Fibroblast of skin of right biceps (primary cell): ENCODE results near the gene EDC3.
"Not testable (repeated sequence)": the region's sequence is repeated elsewhere in the genome, so short reads cannot be mapped to it uniquely, and the experiment has no call there.

ENCODE experiments used
- DNase-seq: peaks from one replicate; pipeline ENCODE4 v3.0.0-alpha.2; 2013

The EDC3 gene

GRCh38 chr15:74646480-74646879, 49.3 kb downstream of the EDC3 start:
- DNase-seq: no peak

DNA sequence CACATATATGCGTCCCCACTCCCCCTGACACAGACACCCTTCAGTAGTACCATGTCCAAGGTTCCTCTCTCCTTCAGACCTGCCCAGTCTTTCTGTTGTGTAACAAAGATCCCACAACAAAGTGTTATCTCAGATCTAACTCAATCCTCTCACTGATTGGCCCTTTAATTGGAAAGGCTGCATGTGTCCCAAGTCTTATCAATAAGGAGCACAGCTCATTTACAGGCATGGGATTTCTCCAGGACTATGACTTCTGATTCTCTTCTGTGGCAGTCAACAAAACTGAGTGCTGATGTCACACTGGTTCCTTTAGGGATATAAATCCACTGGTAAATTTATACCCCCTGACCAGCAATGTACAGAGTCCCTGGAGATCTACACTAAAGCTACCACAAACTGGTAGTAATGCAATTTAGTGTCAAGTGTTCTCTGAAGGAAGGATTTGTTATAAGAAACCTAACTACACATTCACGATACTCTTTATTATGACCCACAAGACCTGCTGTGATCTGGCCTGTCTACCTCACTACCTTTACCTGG, 52.1 kb downstream of the EDC3 start:
- DNase-seq: no peak

DNA sequence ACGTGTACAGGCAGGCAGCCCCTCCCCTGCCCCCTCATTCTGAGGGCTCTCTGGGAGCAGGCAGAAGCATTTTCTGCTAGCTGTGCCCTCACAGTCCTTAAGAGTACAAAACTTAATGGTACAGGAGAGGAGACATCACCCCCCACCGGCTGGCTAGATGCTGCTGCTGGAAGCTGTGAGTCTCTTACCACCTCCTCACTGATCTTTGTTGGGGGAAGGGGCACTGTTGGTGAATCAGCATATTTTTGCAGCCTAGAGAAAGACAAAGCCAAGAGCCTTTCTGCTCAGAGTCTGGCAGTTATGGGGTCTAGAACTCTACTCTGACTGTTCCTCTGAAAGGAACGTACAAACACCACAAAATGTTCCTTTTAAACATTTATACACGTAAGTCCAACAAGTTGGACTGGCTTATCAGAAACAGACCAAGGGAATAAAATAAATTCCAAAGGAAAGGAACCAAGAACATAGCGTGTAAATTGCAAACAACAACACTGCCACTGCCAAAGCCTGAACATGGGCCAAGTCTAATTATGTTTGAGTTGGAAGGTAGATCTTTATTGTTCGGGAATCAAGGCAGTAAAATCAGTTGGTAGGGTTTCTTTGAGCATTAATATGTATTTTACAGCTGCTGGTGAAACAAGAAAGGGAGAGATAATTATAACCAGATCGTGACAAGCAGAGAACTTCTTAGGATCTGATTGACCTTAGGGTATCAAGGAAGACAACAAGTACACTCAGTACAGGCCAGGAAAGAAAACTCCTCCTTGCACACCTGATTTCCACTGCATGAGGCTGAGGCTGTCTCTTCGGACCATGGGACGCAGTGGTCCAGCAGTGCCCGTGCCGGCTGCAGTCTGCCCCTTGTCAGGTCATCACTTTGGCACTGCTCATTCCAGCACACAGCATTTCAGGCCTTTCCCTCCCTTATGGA, 52.8 kb downstream of the EDC3 start:
- peak; percentile 80 for DNase-seq

DNA sequence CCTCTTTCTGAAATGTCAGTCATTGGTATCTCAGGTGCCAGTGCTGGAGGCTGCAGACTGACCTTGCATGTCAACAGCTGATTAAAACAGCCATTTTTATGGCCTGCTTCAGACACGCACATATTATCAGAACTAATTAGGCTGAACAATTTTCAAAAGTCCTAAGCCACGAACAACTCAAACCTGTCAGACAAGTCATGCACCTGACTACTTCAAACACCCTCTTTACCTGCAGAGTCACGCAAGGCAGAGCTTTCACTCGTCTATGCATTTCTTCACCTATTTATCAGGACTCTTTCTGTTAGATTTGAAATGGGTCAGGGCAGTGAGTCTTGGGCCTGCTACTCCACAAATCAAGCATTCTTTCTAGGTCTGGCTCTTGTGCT, 53.5 kb downstream of the EDC3 start:
- DNase-seq: no peak

DNA sequence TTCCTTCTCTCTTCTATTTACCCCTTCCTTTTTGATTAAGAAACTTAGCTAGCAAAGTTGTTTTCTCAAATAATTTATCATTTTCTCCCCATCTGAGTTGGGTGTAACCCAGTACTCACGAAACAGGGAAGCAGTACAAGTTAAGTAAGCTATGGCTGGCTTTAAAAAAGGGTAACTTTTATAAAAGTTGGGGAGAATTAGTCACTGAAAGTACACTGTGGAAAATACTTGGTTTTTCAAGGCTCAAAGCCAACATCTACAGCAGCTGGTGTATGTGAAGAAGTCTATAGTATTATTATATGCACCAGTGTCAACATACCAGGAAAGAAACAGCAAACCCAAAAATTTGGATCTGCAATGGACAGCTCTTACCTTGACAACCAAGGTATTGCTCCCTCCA, 54.7 kb downstream of the EDC3 start:
- DNase-seq: no peak

DNA sequence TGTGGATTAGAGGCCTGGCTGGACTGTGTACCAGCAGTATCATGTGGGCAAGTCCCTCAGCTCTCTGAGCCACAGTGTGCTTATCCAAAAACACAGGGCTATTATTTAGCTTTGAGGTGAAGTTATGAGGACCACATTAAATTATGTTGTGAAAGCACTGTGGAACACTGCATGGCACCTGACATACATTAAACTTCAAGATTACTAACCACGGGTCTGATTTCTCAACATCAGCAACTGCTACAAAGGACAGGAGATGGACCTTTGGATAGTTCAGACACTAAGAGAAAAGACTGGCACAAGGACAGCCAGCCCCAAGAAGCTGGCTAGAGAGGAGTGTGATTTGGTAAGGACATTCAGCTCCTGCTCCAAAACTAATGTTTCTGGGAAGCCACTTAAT, 58.8 kb downstream of the EDC3 start:
- DNase-seq: no peak

DNA sequence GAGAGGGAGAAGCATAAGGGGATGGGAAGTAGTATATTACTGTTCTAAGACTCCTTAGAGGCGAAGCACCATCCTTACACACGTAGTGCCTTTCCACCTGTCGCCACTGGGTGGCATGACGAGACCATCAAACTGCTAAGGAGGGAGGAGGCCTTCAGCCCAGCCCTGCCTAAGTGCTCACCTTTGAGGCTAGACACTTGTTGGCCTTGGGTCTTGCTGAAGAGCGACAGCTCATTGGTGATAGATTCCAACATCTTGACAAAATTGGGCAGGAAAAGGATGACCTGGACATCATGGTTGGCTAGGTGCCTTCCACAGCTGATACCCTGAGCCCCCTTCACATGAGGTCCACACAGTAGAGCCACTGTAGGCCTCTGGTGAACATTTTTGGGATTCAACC, 60.6 kb downstream of the EDC3 start:
- peak; percentile 54 for DNase-seq

GRCh38 chr15:74633781-74634180, 62.0 kb downstream of the EDC3 start:
- no peak for DNase-seq

GRCh38 chr15:74632601-74633000, 63.2 kb downstream of the EDC3 start:
- no peak for DNase-seq

GRCh38 chr15:74631935-74632560, 63.8 kb downstream of the EDC3 start:
- peak; percentile 36 for DNase-seq

GRCh38 chr15:74631408-74631807, 64.4 kb downstream of the EDC3 start:
- no peak for DNase-seq

GRCh38 chr15:74631087-74631385, 64.8 kb downstream of the EDC3 start:
- no peak for DNase-seq

- no peak for DNase-seq
Measured at GRCh38 chr15:74630284-74631086, 65.3 kb downstream of the EDC3 start.

DNA sequence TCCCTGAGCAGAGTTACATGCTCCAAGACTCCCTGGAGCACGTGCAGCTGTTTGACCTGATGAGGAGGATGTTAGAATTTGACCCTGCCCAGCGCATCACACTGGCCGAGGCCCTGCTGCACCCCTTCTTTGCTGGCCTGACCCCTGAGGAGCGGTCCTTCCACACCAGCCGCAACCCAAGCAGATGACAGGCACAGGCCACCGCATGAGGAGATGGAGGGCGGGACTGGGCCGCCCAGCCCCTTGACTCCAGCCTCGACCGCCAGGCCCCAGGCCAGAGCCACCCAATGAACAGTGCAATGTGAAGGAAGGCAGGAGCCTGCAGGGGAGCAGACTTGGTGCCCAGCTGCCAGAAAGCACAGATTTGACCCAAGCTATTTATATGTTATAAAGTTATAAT, 66.1 kb downstream of the EDC3 start:
- DNase-seq: not testable (repeated sequence)

DNA sequence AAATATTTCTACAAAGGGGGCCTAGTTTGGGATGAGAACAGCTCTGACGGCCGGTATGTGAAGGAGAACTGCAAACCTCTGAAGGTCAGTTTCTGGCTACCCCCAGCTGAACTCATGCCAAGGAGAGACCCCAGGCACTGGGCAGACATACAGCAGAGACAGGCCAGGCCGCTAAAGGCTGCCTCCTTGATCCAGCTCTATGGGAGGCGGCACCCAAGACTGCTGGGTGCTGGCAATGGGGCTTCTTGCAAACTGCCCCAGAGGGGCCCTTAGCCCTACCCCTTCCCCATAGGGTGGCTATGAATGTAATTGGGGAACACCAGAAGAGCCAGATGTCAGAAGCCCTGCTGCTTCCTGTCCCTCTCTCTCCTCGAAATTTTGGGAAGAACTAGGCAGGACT, 66.9 kb downstream of the EDC3 start:
- DNase-seq: no peak

- no peak for DNase-seq
Measured at GRCh38 chr15:74628199-74628598, 67.6 kb downstream of the EDC3 start.

GRCh38 chr15:74627766-74628165, 68.1 kb downstream of the EDC3 start:
- DNase-seq: no peak

- no peak for DNase-seq
Measured at GRCh38 chr15:74626752-74627692, 68.8 kb downstream of the EDC3 start.

GRCh38 chr15:74626336-74626735, 69.5 kb downstream of the EDC3 start:
- DNase-seq: no peak

DNA sequence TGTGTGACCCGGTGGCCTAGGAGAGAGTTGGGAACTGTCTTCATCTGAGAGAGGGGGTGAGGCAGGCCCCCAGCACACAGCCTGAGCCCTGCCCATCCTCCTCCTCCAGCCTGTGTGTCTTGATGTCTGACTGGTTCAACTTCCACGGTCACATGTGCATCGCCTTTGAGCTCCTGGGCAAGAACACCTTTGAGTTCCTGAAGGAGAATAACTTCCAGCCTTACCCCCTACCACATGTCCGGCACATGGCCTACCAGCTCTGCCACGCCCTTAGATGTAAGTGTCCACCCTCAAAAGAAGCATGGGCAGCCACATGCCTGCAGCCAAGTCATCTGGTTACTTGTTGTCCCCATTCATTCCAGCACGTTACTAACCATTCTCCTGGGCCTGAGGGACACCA, 70.1 kb downstream of the EDC3 start:
- DNase-seq: no peak

DNA sequence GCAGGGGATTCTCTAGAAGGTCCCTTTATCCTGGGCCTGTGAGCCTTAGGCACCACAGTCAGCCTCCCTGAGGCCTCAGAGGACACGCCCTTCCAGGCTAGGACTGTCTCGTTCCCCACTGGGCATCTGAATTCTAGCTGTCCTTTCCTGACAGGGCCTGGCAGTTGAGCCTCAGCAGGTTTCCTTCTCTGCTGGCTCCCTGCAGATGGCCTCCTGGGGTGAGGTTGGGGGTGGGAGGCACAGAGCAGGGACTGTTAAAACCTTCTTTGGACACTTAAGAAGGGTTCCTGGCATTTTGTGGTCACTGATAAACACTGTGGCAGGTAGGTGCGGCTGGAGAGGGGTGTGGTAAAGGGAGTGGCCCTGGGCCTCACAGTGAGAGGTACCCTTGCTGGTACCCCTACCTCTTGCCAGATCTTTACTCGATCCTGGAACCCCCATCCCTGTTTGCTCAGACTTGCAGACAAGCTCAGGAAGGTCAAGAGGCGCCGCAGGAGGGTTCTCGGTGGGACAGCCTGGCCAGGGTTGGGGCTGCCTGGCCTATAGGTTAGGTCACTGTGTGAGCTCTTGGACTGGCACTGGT, 71.7 kb downstream of the EDC3 start:
- DNase-seq: no peak

DNA sequence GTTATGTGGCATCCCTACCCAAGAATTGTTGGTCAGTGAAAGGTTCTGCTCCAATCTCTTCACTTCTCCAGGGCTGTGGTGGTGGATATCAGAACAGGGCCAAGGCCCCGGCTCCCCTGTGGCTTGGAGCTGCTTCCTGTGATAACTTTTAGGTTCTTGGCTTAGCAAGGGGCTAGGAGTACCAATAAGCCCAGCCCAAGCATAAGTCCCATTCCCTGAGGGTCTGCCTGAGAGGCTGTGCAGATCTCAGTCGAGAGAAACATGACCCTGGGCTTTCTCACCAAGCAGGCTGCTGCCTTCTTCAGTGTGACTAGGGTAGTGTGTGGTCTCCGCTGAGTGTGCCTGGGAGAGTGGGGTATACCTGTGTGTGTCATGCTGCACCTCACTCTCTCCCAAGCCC, 73.1 kb downstream of the EDC3 start:
- no peak for DNase-seq
